Non-pigmented ciliary epithelial cell (primary cell): Measurements from ENCODE around the gene MAP7D2.
A peak's percentile ranks its signal among the peaks of the same experiment; 100 is the strongest.
"Not testable (repeated sequence)": the region's sequence is repeated elsewhere in the genome, so short reads cannot be mapped to it uniquely, and the experiment has no call there.

Experiments
- DNase-seq: peaks from one replicate; pipeline ENCODE4 v3.0.0-alpha.2; 2010; ENCODE audit warnings: low read depth

MAP7D2 gene

DNA sequence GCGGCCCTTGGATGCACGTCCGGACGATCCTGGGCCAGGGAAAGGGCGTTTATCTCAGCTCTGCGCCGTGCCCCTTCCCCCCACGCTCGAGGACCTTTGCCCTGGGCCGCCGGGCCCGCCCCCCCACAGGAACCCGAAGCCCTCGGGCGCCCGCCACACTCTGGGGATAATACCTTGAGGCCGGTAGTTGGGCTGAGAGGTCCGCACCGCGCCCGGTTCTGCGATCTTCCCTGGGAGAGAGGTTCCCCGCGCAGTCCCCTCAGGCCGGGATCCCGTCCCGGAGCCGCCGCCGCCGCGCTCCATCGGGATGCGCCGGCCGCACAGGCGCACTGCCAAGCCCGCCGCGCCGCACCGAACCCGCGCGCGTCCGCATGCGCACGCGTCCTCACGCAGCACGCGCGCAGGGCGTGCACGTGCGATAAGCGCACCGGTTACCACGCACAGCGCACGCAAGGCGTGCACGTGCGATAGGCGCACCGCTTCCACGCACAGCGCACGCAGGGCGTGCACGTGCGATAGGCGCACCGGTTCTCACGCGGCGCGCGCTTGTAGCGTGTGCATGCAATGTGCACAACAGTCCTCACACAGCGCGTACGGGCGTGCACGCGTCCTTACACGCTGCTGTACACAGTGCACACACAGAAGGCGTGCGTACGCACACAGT lies at the start of gene MAP7D2:
Gene MAP7D2 (minus strand): TSS at position 331 of the 664 bp plus-strand sequence. CDS start 28 bp downstream, at position 303.
- DNase-seq, result no peak

DNA sequence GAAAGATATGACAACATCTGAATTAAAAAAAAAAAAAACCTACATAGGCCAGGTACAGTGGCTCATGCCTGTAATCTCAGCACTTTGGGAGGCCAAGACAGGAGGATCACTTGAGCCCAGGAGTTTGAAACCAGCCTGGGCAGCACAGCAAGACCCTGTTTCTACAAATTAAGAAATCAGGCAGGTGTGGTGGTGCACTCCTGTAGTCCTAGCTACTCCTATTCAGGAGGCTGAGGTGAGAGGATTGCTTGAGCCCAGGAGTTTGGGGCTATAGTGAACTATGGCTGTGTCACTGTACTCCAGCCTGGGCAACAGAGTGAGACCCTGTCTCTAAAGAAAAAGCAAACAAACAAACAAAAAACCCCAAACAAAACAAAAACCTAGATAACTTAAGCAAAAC lies 45.8 kb upstream of the MAP7D2 start:
- not testable (repeated sequence) for DNase-seq

- no peak for DNase-seq
Measured at GRCh38 chrX:20159797-20160385, 43.2 kb upstream of the MAP7D2 start.

GRCh38 chrX:20151689-20152088 lies 35.0 kb upstream of the MAP7D2 start:
- no peak for DNase-seq

GRCh38 chrX:20149326-20149725 lies 32.6 kb upstream of the MAP7D2 start:
- no peak for DNase-seq

GRCh38 chrX:20147561-20147960 lies 30.9 kb upstream of the MAP7D2 start:
- DNase-seq, result no peak

- DNase-seq, result peak; percentile 15
Measured at GRCh38 chrX:20144491-20144890, 27.8 kb upstream of the MAP7D2 start.

DNA sequence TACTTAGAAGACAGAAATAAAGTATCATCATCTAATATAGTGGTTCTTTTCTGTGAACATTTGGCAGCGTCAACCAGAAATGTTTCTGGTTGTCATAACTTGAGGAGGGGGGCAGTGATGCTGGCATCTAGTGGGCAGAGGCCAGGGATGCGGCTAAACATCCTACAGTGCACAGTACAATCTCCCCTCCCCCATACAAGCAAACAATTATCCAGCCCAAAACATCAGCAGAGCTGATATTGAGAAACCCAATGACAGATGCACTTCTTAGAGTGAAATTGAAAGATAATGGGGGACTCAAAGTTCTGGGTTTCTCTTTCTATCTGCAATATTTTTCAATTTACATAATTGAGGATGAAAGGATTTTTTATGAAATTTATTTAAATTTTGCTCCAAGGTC lies 26.9 kb upstream of the MAP7D2 start:
- DNase-seq, result no peak

GRCh38 chrX:20143111-20143510 lies 26.4 kb upstream of the MAP7D2 start:
- no peak for DNase-seq

DNA sequence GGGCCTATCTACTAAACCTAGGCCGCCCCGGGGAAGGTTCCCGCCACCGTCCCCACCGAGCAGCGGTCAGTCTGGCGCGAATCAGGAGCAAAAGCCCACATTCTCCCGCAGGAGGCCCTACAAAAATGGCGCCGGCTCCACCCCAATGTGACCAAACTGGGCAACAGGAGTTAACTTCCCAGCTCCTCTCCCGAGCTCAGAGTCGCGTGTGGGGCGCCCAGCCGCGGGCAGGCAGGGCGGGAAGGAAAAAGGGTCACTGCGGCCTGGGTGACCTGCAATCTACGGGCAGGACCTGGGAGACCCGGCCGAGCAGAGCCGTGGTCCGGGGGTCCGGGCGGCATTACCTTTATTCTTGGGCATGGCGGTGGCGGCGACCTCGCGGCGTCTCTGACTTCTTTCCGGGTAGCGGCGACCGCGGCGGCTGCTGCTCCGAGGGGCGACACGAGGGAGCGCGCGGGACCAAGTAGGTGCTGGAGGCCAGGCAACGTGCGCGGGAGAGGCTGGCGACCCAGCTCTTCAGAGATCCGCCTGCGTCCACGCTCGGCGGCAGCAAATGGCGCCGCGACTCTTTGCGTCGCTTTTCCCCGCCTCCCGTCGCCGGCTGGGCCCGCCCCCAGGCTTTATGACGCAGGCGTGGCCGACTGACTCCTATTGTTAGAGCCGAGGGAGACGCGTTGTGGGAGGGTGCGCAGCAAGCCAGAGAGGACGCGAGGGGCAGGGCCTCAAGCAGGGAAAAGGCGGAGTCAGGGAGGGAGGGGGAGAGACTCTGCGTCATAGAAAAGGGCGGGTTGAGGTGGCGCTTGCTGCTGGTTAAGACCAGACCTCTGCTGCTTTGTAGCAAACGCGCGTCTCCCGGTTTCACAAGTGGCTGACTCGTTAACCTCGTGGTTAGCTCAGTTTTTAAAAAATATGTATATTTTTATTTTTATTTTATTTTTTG lies 24.8 kb upstream of the MAP7D2 start, which contains the start of gene EIF1AX:
Gene EIF1AX (minus strand): TSS at position 558 of the 940 bp plus-strand sequence. CDS start 198 bp downstream, at position 360.
- peak; percentile 87 for DNase-seq

DNA sequence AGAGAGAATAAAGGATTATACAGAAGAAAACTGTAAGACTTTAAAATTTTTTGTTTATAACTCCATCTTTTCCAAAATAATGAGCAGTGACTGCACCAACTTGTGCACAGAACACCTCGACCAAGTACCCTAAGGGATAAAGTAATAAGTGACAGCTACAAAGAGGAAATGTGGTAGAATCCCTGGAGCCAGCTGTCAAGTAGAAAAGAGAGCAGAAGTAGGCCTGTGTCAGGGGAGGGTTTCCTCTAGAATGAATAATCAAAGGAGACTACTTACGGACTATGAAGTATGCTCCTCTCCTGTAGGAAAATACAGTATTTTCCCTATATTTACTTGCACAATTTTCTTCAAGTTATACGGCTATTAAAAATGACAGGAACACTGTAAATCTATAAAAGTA lies 23.7 kb upstream of the MAP7D2 start:
- DNase-seq, result no peak

- no peak for DNase-seq
Measured at GRCh38 chrX:20139966-20140365, 23.3 kb upstream of the MAP7D2 start.

GRCh38 chrX:20135944-20136343 lies 19.2 kb upstream of the MAP7D2 start:
- DNase-seq, result no peak

DNA sequence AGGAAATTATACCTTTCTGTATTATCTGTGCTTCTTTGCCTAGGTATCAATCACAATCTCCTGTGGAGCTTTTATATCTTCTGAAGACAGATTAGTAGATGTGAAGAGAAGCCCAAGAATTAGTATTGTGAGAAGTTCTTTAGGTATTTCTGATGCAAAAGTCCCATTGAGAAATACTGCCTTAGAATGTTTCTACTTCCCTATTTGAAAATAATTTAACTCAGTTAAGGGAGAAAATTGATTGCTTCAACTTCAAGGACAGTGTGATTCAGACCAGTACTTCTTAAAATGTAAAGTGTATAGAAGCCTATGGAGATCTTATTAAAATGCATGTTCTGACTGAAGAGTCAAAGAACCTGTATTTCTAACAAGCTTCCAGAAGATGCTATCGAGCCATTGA lies 16.0 kb upstream of the MAP7D2 start:
- no peak for DNase-seq

DNA sequence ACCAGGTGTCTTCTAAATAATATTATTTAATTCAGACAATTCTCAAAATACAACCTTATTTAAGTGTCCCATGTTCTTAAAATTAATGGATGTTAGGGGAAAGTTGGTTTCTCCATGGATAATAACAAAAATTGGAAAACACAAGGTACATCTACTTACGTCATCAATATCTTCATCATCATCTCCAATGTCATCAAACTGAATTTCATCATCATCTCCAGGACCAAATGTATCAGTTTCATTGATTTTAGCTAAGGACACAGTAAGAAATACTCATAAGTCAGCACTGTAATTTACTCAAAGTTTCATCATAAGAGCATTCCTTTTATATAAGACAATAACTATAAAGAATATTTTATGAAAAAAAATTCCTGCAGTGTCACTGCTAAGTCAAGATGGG lies 13.7 kb upstream of the MAP7D2 start:
- no peak for DNase-seq

- no peak for DNase-seq
Measured at GRCh38 chrX:20129547-20129946, 12.8 kb upstream of the MAP7D2 start.

DNA sequence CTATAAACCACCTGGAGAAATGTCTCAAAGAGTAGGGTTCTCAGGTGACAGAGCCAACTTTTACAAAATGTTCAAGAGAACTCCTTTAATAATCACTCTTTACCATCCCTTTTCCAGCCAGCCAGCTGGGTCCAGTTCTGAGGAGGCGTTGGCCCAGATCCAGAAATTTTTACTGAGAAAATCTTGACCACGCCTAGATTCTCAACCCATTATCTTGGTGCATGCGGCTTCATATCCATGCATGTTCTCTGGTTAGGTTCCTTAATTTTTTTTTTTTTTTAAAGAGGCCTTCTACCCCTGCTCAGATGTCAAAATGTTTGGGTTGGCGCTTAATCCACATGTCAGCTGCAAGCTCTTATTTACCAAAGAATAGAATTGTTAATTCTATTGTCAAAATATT lies 12.0 kb upstream of the MAP7D2 start:
- no peak for DNase-seq

DNA sequence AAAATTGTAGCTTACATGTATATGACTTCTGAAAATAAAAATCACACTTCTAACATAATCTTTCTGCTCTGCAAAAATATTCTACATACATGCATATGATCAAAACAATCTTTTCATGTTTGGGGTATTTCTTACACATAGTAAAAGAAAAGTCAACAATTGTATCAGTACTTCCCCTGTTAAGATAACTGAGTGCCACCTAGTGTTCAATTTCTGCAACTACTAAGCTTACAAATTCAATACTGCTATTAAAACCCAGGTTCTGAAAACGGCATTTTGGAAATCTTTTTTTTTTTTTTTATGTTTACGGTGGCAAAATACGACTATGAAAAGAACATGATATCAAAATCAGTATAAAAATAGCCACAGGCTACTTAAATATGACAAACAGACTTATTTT lies 10.7 kb upstream of the MAP7D2 start:
- DNase-seq, result not testable (repeated sequence)

- not testable (repeated sequence) for DNase-seq
Measured at GRCh38 chrX:20126833-20127232, 10.1 kb upstream of the MAP7D2 start.

- no peak for DNase-seq
Measured at GRCh38 chrX:20124964-20125363, 8.3 kb upstream of the MAP7D2 start.

GRCh38 chrX:20118065-20118824 lies 1.5 kb upstream of the MAP7D2 start:
- DNase-seq, result no peak

DNA sequence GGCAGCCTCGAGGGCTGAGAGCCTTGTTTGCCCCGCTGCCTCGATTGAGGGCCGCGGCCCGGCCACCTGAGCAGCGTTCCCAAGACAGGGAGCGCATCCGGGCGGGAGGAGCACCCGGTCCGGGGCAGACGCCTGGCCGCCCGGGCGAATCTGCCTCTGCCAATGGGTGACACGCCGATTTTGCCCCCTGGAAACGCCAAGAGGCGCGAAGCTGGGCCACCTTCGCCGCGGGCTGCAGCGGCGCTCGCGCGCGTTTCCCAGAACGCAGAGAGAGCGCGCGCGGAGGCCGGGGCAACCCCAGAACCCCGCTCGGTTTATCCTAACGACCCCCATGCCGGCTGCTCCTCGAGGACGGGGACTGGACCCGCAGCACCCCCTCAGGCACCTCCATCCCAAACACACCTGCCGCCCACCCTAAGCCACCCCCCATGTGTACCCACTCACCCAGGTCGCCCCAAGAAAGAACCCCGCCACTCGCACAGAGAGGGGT lies 575 bp downstream of the MAP7D2 start:
- DNase-seq, result no peak
